ENCODE measurements around the gene THBS2.
"Not testable (repeated sequence)": the region's sequence is repeated elsewhere in the genome, so short reads cannot be mapped to it uniquely, and the experiment has no call there.

Gene THBS2

GRCh38 chr6:169253337-169254238, at the start of gene THBS2:
Gene THBS2, minus strand, starts transcription at chr6:169253846. Its CDS starts 3,062 bp downstream, at chr6:169250784.
- DNase-seq (ENCODE audit: low read depth, low spot score) = peak; percentile 56

DNA sequence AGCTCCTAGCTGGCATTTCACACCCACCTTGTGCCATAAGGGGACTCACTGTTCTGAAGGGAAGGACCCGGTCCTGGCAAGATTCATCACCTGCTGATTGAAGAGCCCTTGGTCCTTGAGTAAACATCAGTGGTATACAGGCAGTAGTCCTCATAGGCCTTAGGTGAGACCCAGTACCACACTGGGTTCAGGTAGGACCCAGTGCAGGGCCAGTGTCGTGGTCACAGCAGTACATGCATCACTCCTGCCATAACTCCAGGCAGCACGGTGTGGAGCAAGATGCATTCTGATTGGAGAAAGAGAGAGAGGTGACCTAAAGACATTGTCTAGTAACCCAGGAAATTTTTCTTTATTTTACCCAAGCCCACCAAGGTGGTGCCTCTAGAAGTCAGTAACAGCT, 49.1 kb upstream of the THBS2 start:
- no peak for DNase-seq (ENCODE audit: low read depth, low spot score)

- no peak for DNase-seq (ENCODE audit: low read depth, low spot score)
These were observed 48.6 kb upstream of the THBS2 start for GRCh38 chr6:169302255-169302654.

GRCh38 chr6:169300916-169301315, 47.3 kb upstream of the THBS2 start:
- DNase-seq (ENCODE audit: low read depth, low spot score) = no peak

DNA sequence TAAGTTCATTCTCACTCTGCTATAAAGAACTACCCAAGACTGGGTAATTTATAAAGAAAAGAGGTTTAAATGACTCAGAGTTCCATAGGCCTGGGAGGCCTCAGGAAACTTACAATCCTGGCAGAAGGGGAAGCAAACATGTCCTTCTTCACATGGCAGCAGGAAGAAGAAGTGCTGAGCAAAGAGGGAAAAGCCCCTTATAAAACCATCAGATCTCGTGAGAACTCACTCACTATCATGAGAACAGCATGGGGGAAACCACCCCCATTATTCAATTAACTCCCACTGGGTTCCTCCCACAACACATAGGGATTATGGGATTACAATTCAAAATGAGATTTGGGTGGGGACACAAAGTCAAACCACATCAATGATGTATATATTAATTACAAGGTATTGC, 45.0 kb upstream of the THBS2 start:
- DNase-seq (ENCODE audit: low read depth, low spot score) = not testable (repeated sequence)

DNA sequence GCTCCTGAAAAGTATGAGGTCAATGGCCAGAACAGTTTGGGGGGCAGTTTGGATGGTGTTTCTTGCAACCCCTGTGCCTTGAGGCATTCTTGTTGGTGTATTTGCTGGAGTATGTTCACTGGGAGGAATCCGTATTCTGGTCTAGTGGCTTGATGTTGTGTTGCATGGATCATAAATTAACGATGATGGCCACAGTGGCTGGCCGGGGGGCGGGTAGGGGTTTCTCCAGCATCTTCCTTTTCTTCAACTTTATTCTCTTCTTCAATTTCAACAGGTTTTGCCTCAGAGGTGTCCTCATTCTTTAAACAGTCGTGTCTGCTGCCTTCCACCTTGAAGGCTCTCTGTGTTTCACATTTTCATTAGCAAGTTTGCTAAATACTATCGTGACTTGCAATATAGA, 43.0 kb upstream of the THBS2 start:
- DNase-seq (ENCODE audit: low read depth, low spot score) = no peak

GRCh38 chr6:169296170-169296569, 42.5 kb upstream of the THBS2 start:
- no peak for DNase-seq (ENCODE audit: low read depth, low spot score)

DNA sequence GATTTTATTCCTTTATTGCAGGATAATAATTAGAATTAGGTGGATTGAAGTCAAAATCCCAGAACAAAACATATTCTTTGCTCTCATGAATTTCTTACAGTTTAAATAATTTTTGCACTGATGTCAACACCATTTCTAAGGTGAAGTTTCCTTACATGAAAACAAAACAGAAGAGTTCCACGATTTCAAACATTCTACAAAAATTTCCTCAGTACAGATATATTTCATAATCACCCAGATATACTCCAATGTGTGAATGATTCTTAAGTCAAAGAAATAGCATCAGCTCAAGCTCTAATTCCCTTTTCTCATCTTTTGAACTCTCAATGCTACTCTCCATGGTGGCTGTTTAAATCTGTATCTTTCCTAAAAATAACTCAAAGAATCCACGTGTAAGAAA, 39.5 kb upstream of the THBS2 start:
- no peak for DNase-seq (ENCODE audit: low read depth, low spot score)

GRCh38 chr6:169292338-169293124, 38.9 kb upstream of the THBS2 start:
- no peak for DNase-seq (ENCODE audit: low read depth, low spot score)

- no peak for DNase-seq (ENCODE audit: low read depth, low spot score)
These were observed 38.1 kb upstream of the THBS2 start for GRCh38 chr6:169291646-169292337.

- no peak for DNase-seq (ENCODE audit: low read depth, low spot score)
These were observed 37.5 kb upstream of the THBS2 start for GRCh38 chr6:169291148-169291547.

DNA sequence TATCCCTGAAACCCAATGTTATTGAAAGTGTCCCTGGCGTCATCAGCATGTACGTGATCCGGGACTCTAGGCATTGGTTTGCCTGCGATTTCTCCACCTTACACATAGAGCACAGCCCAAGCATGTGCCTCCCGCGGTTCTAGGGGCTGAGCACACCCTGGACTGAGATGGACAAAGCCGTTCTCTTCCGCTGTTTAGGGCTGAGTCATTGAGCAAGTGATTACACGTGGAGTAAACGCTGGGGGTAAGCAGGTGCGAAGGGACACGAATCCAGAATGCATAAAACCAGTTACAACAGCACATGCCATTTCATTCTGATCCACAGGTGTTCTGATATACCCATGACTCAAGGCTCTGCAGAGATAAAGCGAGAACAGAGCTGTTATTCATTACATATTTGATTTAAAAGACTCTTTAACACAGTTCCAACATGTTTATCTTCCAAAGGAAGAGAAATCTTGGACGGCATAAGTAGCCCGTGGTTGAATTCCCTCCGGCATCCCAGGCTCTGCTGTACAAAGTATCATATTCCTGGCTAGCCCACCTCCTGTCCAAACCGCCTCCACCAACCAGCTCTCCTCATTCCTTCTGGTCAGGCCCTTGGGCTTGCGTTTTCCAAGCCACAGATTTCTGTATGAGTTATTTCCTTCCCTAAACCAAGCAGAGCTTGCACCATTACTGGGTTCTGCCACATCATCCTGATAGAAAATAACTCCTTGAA, 36.1 kb upstream of the THBS2 start:
- DNase-seq (ENCODE audit: low read depth, low spot score) = no peak

DNA sequence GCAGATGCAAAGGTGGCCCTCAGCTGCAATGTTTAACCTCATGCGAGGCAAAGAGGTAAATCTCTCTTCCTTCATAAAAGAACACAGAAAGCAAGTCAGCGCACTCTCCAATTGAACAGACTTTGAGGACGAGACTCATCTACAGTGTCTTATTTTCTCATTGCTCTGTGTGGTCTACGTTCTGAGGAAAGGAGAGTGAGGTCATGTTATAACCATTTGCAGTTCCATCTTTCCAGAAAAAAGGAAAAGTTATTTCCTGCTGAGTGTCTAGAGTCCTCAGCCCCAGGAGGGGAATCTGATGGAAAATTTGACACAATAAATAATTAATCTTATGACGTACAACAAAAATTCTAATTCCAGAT, 35.6 kb upstream of the THBS2 start:
- no peak for DNase-seq (ENCODE audit: low read depth, low spot score)

DNA sequence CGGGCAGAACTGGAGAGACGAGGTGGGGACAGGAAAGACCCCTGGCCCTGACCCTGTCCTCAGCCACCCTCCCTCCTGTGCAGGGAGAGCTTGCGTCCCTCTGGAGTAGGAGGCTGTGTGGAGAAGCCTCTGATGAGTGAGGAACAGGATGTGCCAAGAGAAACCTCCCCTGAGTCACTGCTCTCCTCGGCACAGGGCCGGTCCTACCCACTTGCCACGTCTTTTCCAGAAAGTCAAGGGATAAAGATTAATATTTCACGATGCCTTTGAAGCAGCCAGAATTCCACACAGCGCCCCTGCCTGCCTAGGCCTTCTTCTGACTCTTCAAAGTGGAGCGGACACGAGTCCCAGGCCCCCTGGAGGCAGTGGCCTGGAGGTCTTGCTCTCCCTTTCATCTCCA, 34.9 kb upstream of the THBS2 start:
- DNase-seq (ENCODE audit: low read depth, low spot score) = no peak

- DNase-seq (ENCODE audit: low read depth, low spot score) = no peak
These were observed 34.0 kb upstream of the THBS2 start for GRCh38 chr6:169287675-169288074.

GRCh38 chr6:169286961-169287360, 33.3 kb upstream of the THBS2 start:
- no peak for DNase-seq (ENCODE audit: low read depth, low spot score)

DNA sequence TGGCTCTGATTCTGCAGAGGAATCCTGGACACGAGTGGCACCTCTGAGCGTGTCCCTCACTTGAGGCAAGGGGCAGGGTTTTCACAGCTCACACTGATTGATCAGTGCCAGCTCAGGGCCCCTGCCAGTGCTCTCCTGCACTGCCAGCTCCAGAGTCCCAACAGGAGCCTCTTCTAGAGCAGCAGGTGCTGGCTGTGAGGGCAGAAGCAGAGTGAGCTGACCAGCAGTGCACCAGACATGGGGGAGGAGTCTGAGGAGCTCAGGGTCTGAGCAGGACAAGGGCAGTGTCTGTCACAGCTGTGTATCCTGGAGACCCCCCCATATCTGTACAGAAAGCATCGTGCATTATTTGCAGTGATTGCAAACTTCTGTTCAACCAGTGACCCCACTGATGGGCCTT, 31.5 kb upstream of the THBS2 start:
- no peak for DNase-seq (ENCODE audit: low read depth, low spot score)

- no peak for DNase-seq (ENCODE audit: low read depth, low spot score)
These were observed 30.3 kb upstream of the THBS2 start for GRCh38 chr6:169283924-169284323.

DNA sequence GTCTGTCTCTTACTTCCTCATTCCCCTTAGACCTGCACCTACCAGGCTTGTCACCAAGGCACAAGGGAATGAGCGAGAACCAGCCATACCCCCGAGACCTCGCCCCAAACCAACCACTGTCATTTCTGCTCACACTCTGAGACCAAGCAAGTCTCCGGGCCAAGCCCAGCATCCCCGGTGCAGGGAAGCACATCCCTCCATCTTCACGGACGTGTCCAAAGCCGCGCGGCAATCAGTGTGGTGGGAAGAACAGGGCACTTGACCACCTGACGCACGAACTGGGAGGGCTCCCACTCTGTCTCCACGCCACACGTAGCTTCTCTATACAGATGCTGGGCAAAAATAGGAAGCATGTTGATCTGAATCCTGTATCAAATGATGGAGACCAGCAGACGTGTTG, 28.4 kb upstream of the THBS2 start:
- DNase-seq (ENCODE audit: low read depth, low spot score) = no peak

GRCh38 chr6:169277619-169278018, 24.0 kb upstream of the THBS2 start:
- no peak for DNase-seq (ENCODE audit: low read depth, low spot score)

DNA sequence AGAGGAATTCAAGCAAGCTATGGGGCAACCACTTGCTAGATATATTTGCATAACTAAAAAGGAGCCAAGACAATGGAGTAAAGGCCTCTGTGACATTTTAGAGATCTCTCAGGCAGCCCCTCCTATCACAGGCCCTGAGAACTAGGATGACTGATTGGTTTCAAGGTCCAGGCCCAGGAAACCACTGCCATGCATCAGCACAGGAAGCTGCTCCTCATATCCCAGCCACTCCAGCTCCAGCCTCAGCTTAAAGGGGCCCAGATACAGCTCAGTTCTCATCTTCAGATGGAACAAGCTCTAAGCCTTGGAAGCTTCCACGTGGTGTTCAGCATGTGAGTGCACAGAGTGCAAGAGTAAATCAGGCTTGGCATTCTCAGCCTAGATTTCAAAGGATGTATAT, 21.1 kb upstream of the THBS2 start:
- no peak for DNase-seq (ENCODE audit: low read depth, low spot score)

DNA sequence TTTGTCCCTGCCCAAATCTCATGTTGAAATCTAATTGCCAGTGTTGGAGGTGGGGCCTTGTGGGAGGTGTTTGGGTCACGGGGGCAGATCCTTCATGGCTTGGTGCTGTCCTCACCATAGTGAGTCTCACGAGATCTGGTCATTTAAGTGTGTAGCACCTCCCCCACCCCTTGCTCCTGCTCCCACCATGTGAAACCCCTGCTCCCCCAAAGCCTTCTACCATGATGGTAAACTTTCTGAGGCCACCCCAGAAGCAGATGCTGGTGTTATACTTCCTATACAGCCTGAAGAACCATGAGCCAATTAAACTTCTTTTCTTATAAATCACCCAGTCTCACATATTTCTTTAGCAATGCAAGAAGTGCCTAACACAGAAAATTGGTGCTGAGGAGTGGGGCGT, 19.9 kb upstream of the THBS2 start:
- DNase-seq (ENCODE audit: low read depth, low spot score) = no peak
